Psoas muscle (tissue), 8 donors: ENCODE results near the gene LRP1. TPM values are rescaled to one million over a fixed set of nuclear protein-coding genes. Genes with fewer than 3 reads are reported as not detected.
A peak's percentile ranks its signal among the peaks of the same experiment; 100 is the strongest.

ENCODE experiments used
- ATAC-seq, 4 donors: fragments of 200-7000 bp; cut with Tn5 transposase; one replicate each; pipeline ENCODE4 v1.9.1; 2020; ENCODE audit warnings: moderate library complexity in 3 of 4, mild to moderate bottlenecking in 2 of 4
- DNase-seq, 2 donors: peaks; one replicate each; pipeline ENCODE4 v3.0.0-alpha.2; 2020
- H3K27ac ChIP-seq: fragments of 200-600 bp; one replicate; pipeline ENCODE4 v1.8.0; 2022
- H3K27me3 ChIP-seq, 3 donors: fragments of 200-600 bp in 1 of 3; one replicate each; pipeline versions ENCODE4 v1.6.1 to v1.8.0; 2013 to 2022; ENCODE audit warnings: low read length in 2 of 3, mild to moderate bottlenecking in 2 of 3, moderate library complexity in 1 of 3; ENCODE audit not compliant: insufficient read depth in 3 of 3
- H3K36me3 ChIP-seq, 2 donors: fragments of 200-600 bp in 1 of 2; one replicate each; pipeline versions ENCODE4 v1.6.1 to v1.8.0; 2013 to 2022; ENCODE audit warnings: low read depth in 1 of 2, mild to moderate bottlenecking in 1 of 2, moderate library complexity in 1 of 2; ENCODE audit not compliant: insufficient read depth in 1 of 2
- H3K4me1 ChIP-seq: fragments of 200-600 bp; one replicate; pipeline ENCODE4 v1.8.0; 2022
- H3K4me3 ChIP-seq: fragments of 200-600 bp; one replicate; pipeline ENCODE4 v1.8.0; 2022; ENCODE audit warnings: mild to moderate bottlenecking
- H3K9me3 ChIP-seq: fragments of 200-600 bp; one replicate; pipeline ENCODE4 v1.8.0; 2022
- WGBS, 3 donors: extraction: QIAGEN DNeasy Blood & Tissue Kit; methylation state at CpG; one replicate each; pipeline versions ENCODE4 v1.1.6 to v1.1.7; 2013; 5-methylcytosine and 5-hydroxymethylcytosine counted together
- intact Hi-C, 2 donors: fragments of 100-400 bp; cut with DNase I; formaldehyde crosslinking; loops; one replicate each; pipeline versions ENCODE4 v1.11.0 to v1.14.2; 2022
- polyA plus RNA-seq, 3 donors: library from polyadenylated mRNA; stranded (reverse); fragments of 200-250 nt; gene quantifications; one replicate each; pipeline ENCODE4 v1.2.3, GENCODE V29; 2013
- total RNA-seq, 4 donors: library from RNA; stranded (reverse); fragmentation: NEBNext Ultra II Directional in 2 of 4; extraction: Animal tissue kit (Norgen Biotek cat#: 25700) in 2 of 4; gene quantifications; one replicate each; pipeline versions ENCODE4 v1.2.1 to v1.2.4, GENCODE V29; 2021 to 2023
- TF ChIP-seq, protein P1 (sequence below): fragments of 200-600 bp; IDR thresholded peaks from one replicate; pipeline ENCODE4 v1.8.0; 2022; ENCODE audit warnings: antibody characterized with exemption
- donor health status: healthy with polysubstance abuse.
- donor health status: DM: no; HTN: no; CAD: no; lungs with moderate emphysema.
- donor health status: Bipolar disorder and iron deficiency.
- donor health status: healthy.
- donor health status: DM: yes; HTN: yes; CAD: no.
- donor health status: DM: no; HTN: no; CAD: no.
- donor health status: DM: no; HTN: no; CAD: no.
- donor health status: DM: yes; HTN: yes; CAD: no.

LRP1 gene
- total and polyA plus RNA-seq, 7 donors, result 10.7 to 50.6 (median 33.1) TPM

DNA sequence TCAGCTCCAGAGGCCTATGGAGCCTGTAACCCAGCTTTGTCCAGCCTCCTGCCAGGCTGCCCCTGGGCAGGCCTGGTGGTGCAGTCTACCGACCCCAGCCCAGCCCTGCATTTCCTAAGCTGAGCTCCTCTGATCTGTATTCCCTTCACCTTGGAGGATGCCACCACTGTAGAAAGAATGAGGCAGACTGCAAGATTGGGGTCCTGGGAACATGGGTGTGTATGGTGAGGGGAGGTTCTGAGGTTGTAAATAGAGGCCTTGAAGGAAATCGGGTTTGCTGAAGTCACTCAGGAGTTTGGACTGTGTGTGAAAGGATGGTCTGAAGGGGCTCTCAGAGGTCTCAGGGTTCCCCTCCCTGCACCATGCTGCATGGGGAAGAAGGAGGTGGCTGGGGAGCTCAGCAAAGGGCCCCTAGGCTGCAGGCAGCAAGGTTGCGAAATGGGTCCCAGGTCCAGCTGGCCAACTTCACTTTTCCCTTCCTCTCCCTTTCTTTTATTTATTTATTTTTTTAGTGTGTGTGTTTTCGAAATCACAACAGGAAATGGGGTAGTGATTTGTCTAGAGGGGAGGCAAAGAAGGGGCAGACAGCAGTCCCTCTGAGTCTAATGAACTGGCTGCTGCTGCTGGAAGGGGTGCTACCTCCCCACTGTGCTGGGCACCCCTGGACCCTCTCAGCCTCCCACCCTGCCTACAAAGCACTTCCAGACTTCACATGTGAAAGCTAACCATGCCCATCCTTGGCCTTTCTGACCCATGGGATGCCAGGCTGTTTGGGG lies 20.4 kb downstream of the LRP1 start:
- no peaks in the 10 kb centered on the region for H3K27me3 ChIP-seq
- no peak overlapping the region for H3K4me3 ChIP-seq
- ATAC-seq (peak in 3 of 4 donors; percentile 35 to 62 (median 43)), DNase-seq (peak; percentile 80 to 85)
- H3K4me1 ChIP-seq, result peaks cover 7% of the 10 kb centered on the region
- TF ChIP-seq, protein P1, sequence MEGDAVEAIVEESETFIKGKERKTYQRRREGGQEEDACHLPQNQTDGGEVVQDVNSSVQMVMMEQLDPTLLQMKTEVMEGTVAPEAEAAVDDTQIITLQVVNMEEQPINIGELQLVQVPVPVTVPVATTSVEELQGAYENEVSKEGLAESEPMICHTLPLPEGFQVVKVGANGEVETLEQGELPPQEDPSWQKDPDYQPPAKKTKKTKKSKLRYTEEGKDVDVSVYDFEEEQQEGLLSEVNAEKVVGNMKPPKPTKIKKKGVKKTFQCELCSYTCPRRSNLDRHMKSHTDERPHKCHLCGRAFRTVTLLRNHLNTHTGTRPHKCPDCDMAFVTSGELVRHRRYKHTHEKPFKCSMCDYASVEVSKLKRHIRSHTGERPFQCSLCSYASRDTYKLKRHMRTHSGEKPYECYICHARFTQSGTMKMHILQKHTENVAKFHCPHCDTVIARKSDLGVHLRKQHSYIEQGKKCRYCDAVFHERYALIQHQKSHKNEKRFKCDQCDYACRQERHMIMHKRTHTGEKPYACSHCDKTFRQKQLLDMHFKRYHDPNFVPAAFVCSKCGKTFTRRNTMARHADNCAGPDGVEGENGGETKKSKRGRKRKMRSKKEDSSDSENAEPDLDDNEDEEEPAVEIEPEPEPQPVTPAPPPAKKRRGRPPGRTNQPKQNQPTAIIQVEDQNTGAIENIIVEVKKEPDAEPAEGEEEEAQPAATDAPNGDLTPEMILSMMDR, result no peak
- H3K27ac ChIP-seq, result peak overlapping the region; percentile 69
- H3K36me3 ChIP-seq, result peaks cover 0 to 26% of the 10 kb centered on the region in 2 donors
- no peaks in the 10 kb centered on the region for H3K9me3 ChIP-seq
- 55 to 65% (median 61%) methylated on average over 4 of the region's 4 CpGs for WGBS, 3 donors
- intact Hi-C loops, result no loop called here

DNA sequence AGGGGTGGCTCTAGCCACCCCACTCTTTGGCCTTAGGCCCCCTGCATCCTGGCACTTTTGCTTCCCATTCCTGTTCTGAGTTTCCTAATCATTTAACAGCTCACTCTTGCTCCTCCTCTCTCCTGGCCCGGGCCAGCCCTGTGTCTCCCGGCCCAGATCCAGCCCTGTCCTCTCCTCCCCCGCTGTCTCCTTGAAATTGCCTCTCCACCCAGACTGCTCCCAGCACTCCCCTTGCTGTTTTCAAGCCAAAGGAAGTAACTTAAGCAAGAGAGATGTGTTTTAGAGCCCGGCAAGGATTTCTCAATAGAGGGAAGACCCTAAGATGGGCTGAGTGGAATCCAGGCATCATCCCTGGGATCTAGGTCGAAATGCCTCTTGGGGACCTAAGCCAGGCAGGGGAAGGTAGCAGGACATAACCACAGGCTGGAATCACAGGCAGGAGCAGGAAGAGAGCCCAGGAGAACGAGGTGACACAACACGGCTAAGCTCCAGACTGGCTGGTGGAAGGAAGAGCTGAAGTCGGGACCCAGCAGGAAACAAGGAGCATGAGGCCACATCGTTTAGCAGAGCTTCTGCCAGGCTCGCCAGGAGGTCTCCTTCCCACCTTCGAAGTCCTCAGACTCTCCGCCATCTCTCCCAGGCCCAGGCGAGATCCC lies 21.1 kb downstream of the LRP1 start:
- intact Hi-C loops, result no loop called here
- WGBS, 3 donors, result 52 to 64% (median 52%) methylated on average over 13 of the region's 13 CpGs
- H3K4me1 ChIP-seq, result peaks cover 7% of the 10 kb centered on the region
- TF ChIP-seq, protein P1, result no peak
- no peaks in the 10 kb centered on the region for H3K9me3 ChIP-seq
- no peak overlapping the region for H3K4me3 ChIP-seq
- no peaks in the 10 kb centered on the region for H3K27me3 ChIP-seq
- DNase-seq (peak; percentile 85 to 90), ATAC-seq (peak; percentile 55 to 79 (median 74))
- H3K36me3 ChIP-seq, result peaks cover 0 to 24% of the 10 kb centered on the region in 2 donors
- H3K27ac ChIP-seq, result peak overlapping the region; percentile 69

GRCh38 chr12:57150400-57151000 lies 22.2 kb downstream of the LRP1 start:
- Histone ChIP-seq H3K4me3 (no peak overlapping the region), H3K9me3 (no peaks in the 10 kb centered on the region), H3K36me3 (peaks cover 0 to 24% of the 10 kb centered on the region in 2 donors), H3K27ac (peak overlapping the region; percentile 30), H3K27me3 (no peaks in the 10 kb centered on the region), H3K4me1 (peaks cover 7% of the 10 kb centered on the region)
- 88 to 92% (median 89%) methylated on average over 6 of the region's 6 CpGs for WGBS, 3 donors
- intact Hi-C loops, result no loop called here
- TF ChIP-seq, protein P1, result no peak
- DNase-seq (no peak), ATAC-seq (no peak)

DNA sequence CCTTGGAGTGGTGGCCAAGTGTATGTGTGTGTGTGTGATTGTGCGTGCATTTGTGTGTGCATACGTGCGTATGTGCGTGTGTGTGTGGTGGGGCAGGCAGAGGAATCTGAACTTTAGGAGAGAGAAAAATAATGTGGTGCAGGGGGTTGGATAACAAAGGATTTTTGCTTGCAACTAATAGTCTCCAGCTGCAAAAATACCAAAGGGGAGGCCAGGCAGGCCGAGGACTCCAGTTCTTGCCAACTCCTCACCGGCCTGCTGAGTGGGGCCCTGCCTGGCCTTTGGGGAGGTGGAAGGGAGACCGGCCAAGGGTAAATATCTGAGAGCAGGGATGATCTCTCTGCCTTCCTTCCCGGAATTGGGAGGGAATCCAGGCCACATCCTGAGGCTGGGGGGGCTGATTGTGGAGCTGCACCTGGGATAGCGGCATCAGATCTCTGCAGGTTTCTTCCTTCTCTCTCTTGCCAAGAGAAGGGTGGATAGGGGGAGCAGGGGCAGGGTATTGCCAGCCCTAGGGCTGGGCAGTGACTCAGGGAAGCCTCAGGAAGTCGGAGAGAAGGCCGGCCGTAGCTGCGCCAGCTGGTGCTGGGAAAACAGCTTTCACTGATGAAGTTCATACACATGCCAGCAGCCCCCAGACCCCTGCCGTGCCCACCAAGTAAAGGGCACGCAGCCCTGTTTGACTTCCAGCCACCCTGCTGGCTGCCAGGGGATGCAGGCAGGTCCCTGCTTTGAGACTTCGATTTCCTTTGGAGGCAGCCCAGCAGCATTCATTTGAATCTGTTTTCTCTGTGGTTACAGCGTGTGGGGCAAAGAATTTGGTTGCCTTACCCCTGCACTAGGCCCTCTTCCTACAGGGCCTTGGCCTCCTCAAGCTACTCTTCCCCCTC lies 23.7 kb downstream of the LRP1 start:
- H3K36me3 ChIP-seq, result peaks cover 0 to 25% of the 10 kb centered on the region in 2 donors
- ATAC-seq (peak in 1 of 4 donors; percentile 29), DNase-seq (peak; percentile 67 to 74)
- H3K27ac ChIP-seq, result peak overlapping the region; percentile 58
- H3K9me3 ChIP-seq, result no peaks in the 10 kb centered on the region
- peaks cover 7% of the 10 kb centered on the region for H3K4me1 ChIP-seq
- intact Hi-C loops, result no loop called here
- TF ChIP-seq, protein P1, result no peak
- no peak overlapping the region for H3K4me3 ChIP-seq
- no peaks in the 10 kb centered on the region for H3K27me3 ChIP-seq
- 43 to 55% (median 47%) methylated on average over 17 of the region's 17 CpGs for WGBS, 3 donors
